Spleen (tissue), 13 donors: ENCODE measurements around the gene SASS6. TPM values are rescaled to one million over a fixed set of nuclear protein-coding genes. Genes with fewer than 3 reads are reported as not detected.

Experiments used
- DNase-seq: peaks from one replicate; pipeline ENCODE4 v3.0.0-alpha.2; 2020
- H3K27ac ChIP-seq, 8 donors: fragments of 200-600 bp; sonication (generic) in 7 of 8; 1 replicate in 4 of 8; 2 replicates in 4 of 8; pipeline versions ENCODE4 v1.5.0 to v1.8.0; 2016 to 2021; ENCODE audit warnings: inconsistent platforms in 4 of 8, mild to moderate bottlenecking in 4 of 8, moderate library complexity in 1 of 8
- H3K27me3 ChIP-seq, 7 donors: fragments of 200-600 bp; sonication (generic) in 6 of 7; replicated peaks in 1 of 7; 1 replicate in 4 of 7; 2 replicates in 3 of 7; pipeline versions ENCODE4 v1.5.0 to v1.8.0; 2016 to 2021; ENCODE audit warnings: inconsistent platforms in 3 of 7, mild to moderate bottlenecking in 1 of 7
- H3K36me3 ChIP-seq, 6 donors: fragments of 200-600 bp; sonication (generic) in 5 of 6; 1 replicate in 4 of 6; 2 replicates in 2 of 6; pipeline versions ENCODE4 v1.5.0 to v1.8.0; 2016 to 2021; ENCODE audit warnings: inconsistent platforms in 2 of 6
- H3K4me1 ChIP-seq, 6 donors: fragments of 200-600 bp; sonication (generic) in 5 of 6; 1 replicate in 3 of 6; 2 replicates in 3 of 6; pipeline versions ENCODE4 v1.5.0 to v1.8.0; 2016 to 2021; ENCODE audit warnings: inconsistent platforms in 3 of 6
- H3K4me3 ChIP-seq, 8 donors: fragments of 200-600 bp; sonication (generic) in 7 of 8; 1 replicate in 4 of 8; 2 replicates in 4 of 8; pipeline versions ENCODE4 v1.5.0 to v1.8.0; 2016 to 2021; ENCODE audit warnings: inconsistent platforms in 4 of 8, mild to moderate bottlenecking in 4 of 8, moderate library complexity in 2 of 8
- H3K9me3 ChIP-seq, 8 donors: fragments of 200-600 bp; sonication (generic) in 7 of 8; 1 replicate in 4 of 8; 2 replicates in 4 of 8; pipeline versions ENCODE4 v1.5.0 to v1.8.0; 2016 to 2021; ENCODE audit warnings: inconsistent platforms in 4 of 8
- CTCF ChIP-seq, 11 experiments: fragments of 200-600 bp in 7 of 11; fragments of 450-650 bp in 4 of 11; sonication (generic) in 4 of 11; IDR thresholded peaks in 8 of 11; conservative IDR thresholded peaks in 3 of 11; 1 replicate in 7 of 11; 2 replicates in 4 of 11; pipeline versions ENCODE4 v1.4.0 to v1.8.0; 2016 to 2021; ENCODE audit warnings: antibody characterized with exemption in 11 of 11, inconsistent platforms in 4 of 11, mild to moderate bottlenecking in 1 of 11
- POLR2A ChIP-seq, 3 donors: fragments of 450-650 bp; IDR thresholded peaks; one replicate each; pipeline ENCODE4 v1.5.1; 2017; ENCODE audit warnings: antibody characterized with exemption in 3 of 3, mild to moderate bottlenecking in 1 of 3
- POLR2AphosphoS5 ChIP-seq, 3 donors: sonication (generic); formaldehyde crosslinking; IDR thresholded peaks; one replicate each; pipeline ENCODE4 v1.5.1; 2017; ENCODE audit warnings: antibody characterized with exemption in 3 of 3
- WGBS, 5 donors: extraction: QIAGEN DNeasy Blood & Tissue Kit in 3 of 5; methylation state at CpG; one replicate each; pipeline versions ENCODE4 v1.1.5 to v1.1.7; 2013 to 2018; 5-methylcytosine and 5-hydroxymethylcytosine counted together
- intact Hi-C: fragments of 100-400 bp; cut with DNase I; formaldehyde crosslinking; loops from one replicate; pipeline ENCODE4 v1.15.0; 2023; ENCODE audit warnings: low total_unique reads
- long read RNA-seq, 2 donors: transcript quantifications; one replicate each; lab custom pipeline, GENCODE V29; 2026
- polyA plus RNA-seq, 3 donors: library from polyadenylated mRNA; stranded (reverse); fragments of 200-250 nt; gene quantifications; one replicate each; pipeline ENCODE4 v1.2.1, GENCODE V29; 2013
- total RNA-seq, 7 donors: library from RNA; depleted of rRNA in 3 of 7; stranded (reverse); fragments of >200 nt in 3 of 7; fragmentation: NEBNext Ultra II Directional in 4 of 7; extraction: Animal tissue kit (Norgen Biotek cat#: 25700) in 4 of 7; gene quantifications; one replicate each; pipeline versions ENCODE4 v1.1.0 to v1.2.1, GENCODE V29; 2016 to 2021
- donor health status: healthy with polysubstance abuse.
- donor health status: DM: no; HTN: no; CAD: no; lungs with moderate emphysema.
- donor health status: DM: no; HTN: no; CAD: no.
- donor health status: Bipolar disorder and iron deficiency.
- donor health status: healthy.
- donor health status: DM: no; HTN: no; CAD: no.
- donor health status: DM: yes; HTN: yes; CAD: no.

SASS6 gene
- 1 to 10 TPM; 3.7 to 9.2 (median 4.6) TPM for total RNA-seq
- 1 to 10 TPM; 2.7 to 3.1 (median 2.8) TPM for polyA plus RNA-seq
- long read RNA-seq, donor 1 = 0 reads
- long read RNA-seq, donor 2, partial matches to known transcripts = 0 of 1 reads
- long read RNA-seq, donor 2, other reads (novel, unspliced or antisense) = 0 of 1 reads

GRCh38 chr1:100132566-100133477 lies at the start of gene SASS6, which contains the start of gene TRMT13:
Gene SASS6 (minus strand): TSS chr1:100132930. CDS start chr1:100132814, 116 bp downstream.
Gene TRMT13 (plus strand): TSS chr1:100133163. CDS start chr1:100133169, 6 bp downstream.
- no peaks in the 10 kb centered on the region for H3K27me3 ChIP-seq
- peak; percentile 79 to 92 (median 89) for TF ChIP-seq POLR2AphosphoS5 (IDR thresholded peaks at IDR 0.05)
- TF ChIP-seq POLR2A (IDR thresholded peaks at IDR 0.05) = peak in 1 of 3 donors; percentile 47
- peak in 7 of 11 experiments; percentile 8 to 57 (median 27) for TF ChIP-seq CTCF (IDR thresholded peaks at IDR 0.05 in 8 of 11, conservative IDR thresholded peaks at IDR 0.05 in 3 of 11)
- 0 to 1% (median 0%) methylated on average over 52 to 57 of the region's 57 CpGs for WGBS, 5 donors
- intact Hi-C loops = loop anchor here (10.0 kb wide), 2 partner anchors 142 to 222 kb away; partner anchors contain the start of gene CDC14A
- peaks cover 0 to 15% (median 12%) of the 10 kb centered on the region in 6 donors for H3K36me3 ChIP-seq
- peak; percentile 98 for DNase-seq
- no peaks in the 10 kb centered on the region for H3K9me3 ChIP-seq
- H3K4me1 ChIP-seq = peaks cover 18 to 62% (median 41%) of the 10 kb centered on the region in 6 donors
- peak within 1 kb of the TSS; percentile 77 to 94 (median 82) for H3K4me3 ChIP-seq
- H3K27ac ChIP-seq = peak within 1 kb of the TSS; percentile 65 to 89 (median 80)

- Histone ChIP-seq H3K4me1 (no peaks in the 10 kb centered on the region), H3K9me3 (no peaks in the 10 kb centered on the region), H3K27me3 (no peaks in the 10 kb centered on the region), H3K36me3 (no peaks in the 10 kb centered on the region), H3K4me3 (no peak within 1 kb of the TSS), H3K27ac (no peak within 1 kb of the TSS)
- no peak for DNase-seq
- TF ChIP-seq POLR2AphosphoS5 (IDR thresholded peaks at IDR 0.05) (no peak), POLR2A (IDR thresholded peaks at IDR 0.05) (no peak), CTCF (IDR thresholded peaks at IDR 0.05 in 8 of 11, conservative IDR thresholded peaks at IDR 0.05 in 3 of 11) (no peak)
- WGBS, 5 donors = 63 to 85% (median 69%) methylated on average over 5 of the region's 5 CpGs
- intact Hi-C loops = no loop called here
Measured at GRCh38 chr1:100178091-100178490, 45.4 kb upstream of the SASS6 start, which contains the start of gene LRRC39. Gene LRRC39 (minus strand): TSS chr1:100178256. CDS start chr1:100168516, 9,740 bp downstream.

GRCh38 chr1:100177295-100178041 lies 44.7 kb upstream of the SASS6 start:
- Histone ChIP-seq H3K4me3 (no peak overlapping the region), H3K4me1 (no peaks in the 10 kb centered on the region), H3K27me3 (no peaks in the 10 kb centered on the region), H3K27ac (no peak overlapping the region), H3K9me3 (no peaks in the 10 kb centered on the region), H3K36me3 (no peaks in the 10 kb centered on the region)
- intact Hi-C loops = no loop called here
- no peak for TF ChIP-seq POLR2A (IDR thresholded peaks at IDR 0.05)
- TF ChIP-seq POLR2AphosphoS5 (IDR thresholded peaks at IDR 0.05) = no peak
- TF ChIP-seq CTCF (IDR thresholded peaks at IDR 0.05 in 8 of 11, conservative IDR thresholded peaks at IDR 0.05 in 3 of 11) = no peak
- WGBS, 5 donors = 81 to 92% (median 91%) methylated on average over 4 of the region's 4 CpGs
- no peak for DNase-seq
